Central memory CD8-positive, alpha-beta T cell (primary cell): ENCODE measurements around the gene GDF9.
A peak's percentile ranks its signal among the peaks of the same experiment; 100 is the strongest.

ENCODE experiments used
- ATAC-seq: fragments of 150-1000 bp; cut with Tn5 transposase; replicated peaks from 2 replicates; pipeline ENCODE4 v1.10.0; 2022; ENCODE audit warnings: mild to moderate bottlenecking, moderate FRiP score, moderate number of reproducible peaks; ENCODE audit not compliant: poor library complexity, severe bottlenecking; ENCODE audit errors: extremely low read depth
- DNase-seq, 2 donors: peaks; one replicate each; pipeline ENCODE4 v3.0.0; 2021; ENCODE audit warnings: low spot score in 2 of 2
- H3K27ac Mint-ChIP-seq: one replicate; pipeline ENCODE4 v1.8.0; 2022; ENCODE audit warnings: low read depth, mild to moderate bottlenecking, moderate library complexity, mixed read lengths
- H3K27me3 Mint-ChIP-seq: one replicate; pipeline ENCODE4 v1.8.0; 2022; ENCODE audit warnings: mixed read lengths
- H3K36me3 Mint-ChIP-seq: one replicate; pipeline ENCODE4 v1.8.0; 2022; ENCODE audit warnings: mild to moderate bottlenecking, moderate library complexity, mixed read lengths; ENCODE audit not compliant: insufficient read depth
- H3K4me1 Mint-ChIP-seq: one replicate; pipeline ENCODE4 v1.8.0; 2022; ENCODE audit warnings: mixed read lengths
- H3K4me3 Mint-ChIP-seq: one replicate; pipeline ENCODE4 v1.8.0; 2022; ENCODE audit warnings: mild to moderate bottlenecking, moderate library complexity, mixed read lengths
- H3K9me3 Mint-ChIP-seq: one replicate; pipeline ENCODE4 v1.8.0; 2022; ENCODE audit warnings: mixed read lengths

GDF9 gene

GRCh38 chr5:132819468-132819867 lies 46.8 kb downstream of the GDF9 start:
- H3K27ac Mint-ChIP-seq: no peak overlapping the region
- DNase-seq: no peak
- peaks cover 28% of the 10 kb centered on the region for H3K27me3 Mint-ChIP-seq
- no peaks in the 10 kb centered on the region for H3K9me3 Mint-ChIP-seq
- peaks cover 6% of the 10 kb centered on the region for H3K4me1 Mint-ChIP-seq
- H3K36me3 Mint-ChIP-seq: peaks cover 4% of the 10 kb centered on the region
- peak overlapping the region; percentile 32 for H3K4me3 Mint-ChIP-seq
- no peak for ATAC-seq

DNA sequence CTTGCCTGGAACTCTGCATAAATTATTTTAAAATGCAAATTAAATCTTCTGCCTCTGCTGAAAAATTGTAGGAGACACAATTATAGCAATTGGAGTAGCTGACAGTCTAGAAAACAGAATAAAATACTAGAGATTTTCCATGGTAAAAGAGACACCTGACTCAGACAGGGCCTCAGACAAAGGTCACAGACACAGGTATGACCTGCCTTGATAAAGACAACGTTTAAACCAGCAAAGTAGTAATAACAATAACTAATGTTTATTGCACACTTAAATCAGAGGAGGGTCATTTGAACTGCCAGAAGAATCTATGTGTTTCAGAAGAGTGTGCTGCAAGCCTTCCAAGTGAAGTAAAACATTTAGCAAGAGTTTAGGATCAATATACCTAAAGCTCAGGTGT lies 49.3 kb downstream of the GDF9 start:
- H3K27me3 Mint-ChIP-seq: peaks cover 27% of the 10 kb centered on the region
- H3K4me1 Mint-ChIP-seq: peaks cover 6% of the 10 kb centered on the region
- H3K4me3 Mint-ChIP-seq: no peak overlapping the region
- DNase-seq: no peak
- H3K27ac Mint-ChIP-seq: no peak overlapping the region
- H3K36me3 Mint-ChIP-seq: peaks cover 4% of the 10 kb centered on the region
- ATAC-seq: no peak
- H3K9me3 Mint-ChIP-seq: no peaks in the 10 kb centered on the region

DNA sequence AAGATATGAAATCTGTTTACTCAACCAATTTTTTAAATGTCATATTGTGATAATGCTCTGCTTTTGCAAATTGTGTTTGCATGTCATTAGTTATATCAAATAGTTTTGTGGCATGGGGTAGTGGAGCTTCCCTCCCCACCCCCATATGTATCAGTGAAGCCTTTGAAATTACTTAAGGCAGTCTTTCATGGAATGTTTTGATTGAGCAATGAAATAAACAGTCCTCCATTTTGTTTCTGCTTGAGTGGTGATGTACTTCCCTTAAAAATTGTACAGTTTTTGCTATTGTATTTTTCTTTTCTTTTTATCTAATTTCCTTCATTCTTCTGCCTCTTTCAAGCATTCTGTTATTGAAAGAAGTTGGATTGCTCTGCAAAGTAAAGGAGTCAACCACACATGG lies 49.7 kb downstream of the GDF9 start:
- Mint-ChIP-seq H3K4me1 (peaks cover 6% of the 10 kb centered on the region), H3K4me3 (no peak overlapping the region), H3K9me3 (no peaks in the 10 kb centered on the region), H3K27me3 (peaks cover 32% of the 10 kb centered on the region), H3K36me3 (peaks cover 4% of the 10 kb centered on the region), H3K27ac (no peak overlapping the region)
- DNase-seq: no peak
- ATAC-seq: no peak

DNA sequence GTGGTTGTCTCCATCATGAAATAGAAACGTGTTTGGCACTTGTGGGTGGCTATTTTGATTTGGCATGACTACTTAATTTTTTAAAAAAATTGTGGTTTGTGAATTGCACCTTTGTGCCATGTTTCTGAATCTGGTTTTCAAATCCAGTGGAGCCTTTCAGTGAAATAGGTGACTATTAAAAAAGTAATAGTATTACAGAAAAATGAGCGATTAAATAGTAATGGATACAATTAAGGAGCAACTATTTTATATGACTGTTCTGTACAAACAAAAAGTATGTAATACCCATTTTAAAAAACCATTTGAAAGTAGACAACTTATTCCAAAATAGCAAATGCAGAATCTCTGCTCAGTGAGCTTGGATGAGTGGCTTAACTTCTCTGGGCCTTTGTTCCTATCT lies 50.2 kb downstream of the GDF9 start:
- DNase-seq (no peak), ATAC-seq (no peak)
- peaks cover 6% of the 10 kb centered on the region for H3K4me1 Mint-ChIP-seq
- H3K27ac Mint-ChIP-seq: no peak overlapping the region
- peaks cover 32% of the 10 kb centered on the region for H3K27me3 Mint-ChIP-seq
- no peaks in the 10 kb centered on the region for H3K9me3 Mint-ChIP-seq
- H3K36me3 Mint-ChIP-seq: peaks cover 4% of the 10 kb centered on the region
- H3K4me3 Mint-ChIP-seq: no peak overlapping the region

DNA sequence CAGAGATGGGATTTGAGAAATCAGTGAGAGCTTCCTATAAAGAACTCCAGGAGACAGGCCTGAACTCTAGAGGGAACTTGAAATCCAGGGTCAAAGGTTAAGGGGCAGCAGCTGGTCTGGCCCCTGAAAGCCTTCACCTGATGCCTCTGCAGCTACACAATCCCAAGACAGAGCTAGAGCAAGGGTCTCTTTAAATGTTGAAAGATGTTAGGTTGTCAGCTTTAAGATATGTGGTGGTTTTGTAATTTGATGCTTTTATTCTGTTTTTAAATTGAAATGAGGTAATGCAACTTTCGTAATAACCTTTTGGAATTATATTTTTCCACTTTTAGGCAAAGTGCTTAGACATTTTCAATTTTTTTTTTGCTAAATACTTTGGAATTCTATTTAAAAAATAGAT lies 50.8 kb downstream of the GDF9 start:
- Mint-ChIP-seq H3K4me3 (peak overlapping the region; percentile 59), H3K36me3 (peaks cover 3% of the 10 kb centered on the region), H3K27me3 (peaks cover 37% of the 10 kb centered on the region), H3K4me1 (peaks cover 5% of the 10 kb centered on the region), H3K27ac (no peak overlapping the region), H3K9me3 (no peaks in the 10 kb centered on the region)
- DNase-seq (no peak), ATAC-seq (no peak)

DNA sequence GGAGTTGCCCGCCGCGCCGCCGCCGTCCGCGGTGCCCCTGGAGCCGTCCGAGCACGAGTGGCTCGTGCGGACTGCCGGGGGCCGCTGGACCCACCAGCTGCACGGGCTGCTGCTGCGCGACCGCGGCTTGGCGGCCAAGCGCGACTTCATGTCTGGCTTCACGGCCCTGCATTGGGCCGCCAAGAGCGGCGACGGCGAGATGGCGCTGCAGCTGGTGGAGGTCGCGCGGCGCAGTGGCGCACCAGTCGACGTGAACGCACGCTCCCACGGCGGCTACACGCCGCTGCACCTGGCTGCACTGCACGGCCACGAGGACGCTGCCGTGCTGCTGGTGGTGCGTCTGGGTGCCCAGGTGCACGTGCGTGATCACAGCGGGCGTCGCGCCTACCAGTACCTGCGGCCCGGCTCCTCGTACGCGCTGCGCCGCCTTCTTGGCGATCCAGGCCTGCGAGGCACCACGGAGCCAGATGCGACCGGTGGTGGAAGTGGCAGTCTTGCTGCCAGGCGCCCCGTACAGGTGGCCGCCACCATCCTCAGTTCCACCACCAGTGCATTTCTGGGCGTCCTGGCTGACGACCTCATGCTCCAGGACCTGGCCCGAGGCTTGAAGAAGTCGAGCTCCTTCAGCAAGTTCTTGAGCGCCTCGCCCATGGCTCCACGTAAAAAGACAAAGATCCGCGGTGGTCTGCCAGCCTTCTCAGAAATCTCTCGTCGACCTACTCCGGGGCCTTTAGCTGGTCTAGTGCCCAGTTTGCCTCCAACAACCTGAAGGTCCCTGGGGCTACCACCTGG lies 51.6 kb downstream of the GDF9 start:
- Mint-ChIP-seq H3K36me3 (peaks cover 3% of the 10 kb centered on the region), H3K27ac (no peak overlapping the region), H3K4me1 (no peaks in the 10 kb centered on the region), H3K27me3 (peaks cover 37% of the 10 kb centered on the region), H3K9me3 (no peaks in the 10 kb centered on the region), H3K4me3 (peak overlapping the region; percentile 59)
- no peak for DNase-seq
- no peak for ATAC-seq

GRCh38 chr5:132813599-132814502 lies 52.4 kb downstream of the GDF9 start:
- Mint-ChIP-seq H3K36me3 (peaks cover 3% of the 10 kb centered on the region), H3K4me1 (no peaks in the 10 kb centered on the region), H3K4me3 (peak overlapping the region; percentile 47), H3K27ac (no peak overlapping the region), H3K9me3 (no peaks in the 10 kb centered on the region), H3K27me3 (peaks cover 38% of the 10 kb centered on the region)
- DNase-seq (no peak), ATAC-seq (peak; percentile 67)

DNA sequence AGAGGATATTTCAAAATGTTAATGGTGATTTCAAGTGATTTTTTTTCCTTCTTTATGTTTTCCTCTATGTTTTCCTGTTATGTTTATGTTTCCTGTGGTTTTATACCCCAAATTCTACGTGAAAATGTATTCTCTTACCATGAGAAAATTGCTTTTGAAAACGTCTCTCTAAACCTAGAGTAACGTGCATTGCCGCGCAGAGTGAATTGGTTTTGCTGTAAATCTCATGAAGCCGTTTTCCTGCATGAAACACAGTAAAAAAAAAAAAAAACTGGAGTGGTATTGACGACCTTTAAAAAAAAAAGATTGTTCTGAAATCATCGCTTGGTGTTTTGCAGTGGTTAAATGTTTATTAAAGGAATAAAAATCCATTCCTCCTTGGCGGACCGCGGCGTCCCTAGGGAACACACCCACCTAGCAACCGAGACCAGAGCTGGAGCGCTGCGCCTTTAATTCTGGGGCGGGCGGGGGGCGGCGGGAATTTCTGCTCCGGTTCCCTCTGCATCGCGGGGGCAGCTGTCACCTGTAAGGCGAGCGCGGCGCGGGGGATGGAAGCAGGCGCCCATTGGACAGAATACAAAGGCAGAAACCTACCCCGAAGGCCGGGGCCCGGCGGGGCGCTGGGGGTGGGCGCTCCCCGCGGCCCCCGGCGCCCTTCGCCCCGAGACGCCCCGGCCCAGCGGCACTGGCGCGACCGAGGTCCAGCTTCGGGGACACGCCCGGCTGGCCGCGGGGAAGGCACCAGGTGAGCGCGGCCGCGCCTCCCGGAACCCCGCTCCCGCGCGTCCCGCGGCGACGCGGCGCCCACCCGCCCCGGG lies 53.3 kb downstream of the GDF9 start, which contains the start of gene SOWAHA:
SOWAHA (plus strand) TSS at position 522 of the 818 bp plus-strand sequence. CDS start 320 bp downstream, outside the sequence.
- Mint-ChIP-seq H3K4me1 (no peaks in the 10 kb centered on the region), H3K36me3 (peaks cover 3% of the 10 kb centered on the region), H3K9me3 (no peaks in the 10 kb centered on the region), H3K27me3 (peaks cover 40% of the 10 kb centered on the region), H3K4me3 (peak within 1 kb of the TSS; percentile 68), H3K27ac (no peak within 1 kb of the TSS)
- no peak for DNase-seq
- ATAC-seq: no peak

DNA sequence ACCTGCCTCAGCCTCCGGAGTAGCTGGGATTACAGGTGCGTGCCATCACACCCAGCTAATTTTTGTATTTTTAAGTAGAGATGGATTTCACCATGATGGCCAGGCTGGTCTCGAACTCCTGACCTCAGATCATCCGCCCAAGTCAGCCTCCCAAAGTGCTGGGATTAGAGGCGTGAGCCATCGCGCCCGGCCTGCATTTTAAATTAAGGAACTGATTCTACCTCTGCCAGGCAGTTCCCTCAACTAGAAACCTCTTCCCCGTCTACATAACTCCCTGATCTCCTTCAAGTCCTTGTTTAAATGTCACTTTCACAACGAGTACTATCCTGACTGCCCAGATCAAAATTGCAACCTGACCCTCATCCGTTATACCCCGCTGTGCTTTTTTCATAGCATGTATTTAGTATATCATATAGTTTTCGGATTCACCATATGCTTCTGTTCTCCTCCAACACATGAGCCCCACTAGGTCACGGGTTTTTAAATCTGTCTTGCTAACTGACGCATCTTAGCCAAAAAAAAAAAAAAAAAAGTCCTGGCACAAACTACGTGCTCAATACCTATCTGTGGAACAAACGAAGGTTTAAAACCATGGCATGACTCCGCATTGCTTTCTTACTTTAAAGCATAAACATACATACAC lies 54.0 kb downstream of the GDF9 start:
- H3K27me3 Mint-ChIP-seq: peaks cover 46% of the 10 kb centered on the region
- no peaks in the 10 kb centered on the region for H3K36me3 Mint-ChIP-seq
- H3K4me3 Mint-ChIP-seq: peak overlapping the region; percentile 68
- H3K27ac Mint-ChIP-seq: no peak overlapping the region
- no peaks in the 10 kb centered on the region for H3K4me1 Mint-ChIP-seq
- no peak for DNase-seq
- no peak for ATAC-seq
- H3K9me3 Mint-ChIP-seq: no peaks in the 10 kb centered on the region
